Measurements from ENCODE around the gene LHFPL3. TPM values are rescaled to one million over a fixed set of nuclear protein-coding genes. Genes with fewer than 3 reads are reported as not detected.

LHFPL3 gene
- total RNA-seq, 6 experiments from 2014 or later: not detected

- H3K4me3 ChIP-seq: no peak overlapping the region
- no peaks in the 10 kb centered on the region for H3K36me3 ChIP-seq
- WGBS (ENCODE audit: insufficient coverage, low coverage, low lambda C conversion rate, missing lambda C conversion rate): 52% methylated on average over 5 of the region's 7 CpGs
- intact Hi-C loops (cut with DNase I): no loop called here
- DNase-seq (no peak), ATAC-seq (no peak)
- no peak overlapping the region for H3K27ac ChIP-seq
- no peaks in the 10 kb centered on the region for H3K27me3 ChIP-seq
- TF ChIP-seq POLR2A (IDR thresholded peaks at IDR 0.05) (no peak), CTCF (IDR thresholded peaks at IDR 0.05) (no peak)
- H3K4me1 ChIP-seq: no peaks in the 10 kb centered on the region
- H3K9me3 ChIP-seq: no peaks in the 10 kb centered on the region
These were observed 464.7 kb downstream of the LHFPL3 start for GRCh38 chr7:104793066-104793465.

DNA sequence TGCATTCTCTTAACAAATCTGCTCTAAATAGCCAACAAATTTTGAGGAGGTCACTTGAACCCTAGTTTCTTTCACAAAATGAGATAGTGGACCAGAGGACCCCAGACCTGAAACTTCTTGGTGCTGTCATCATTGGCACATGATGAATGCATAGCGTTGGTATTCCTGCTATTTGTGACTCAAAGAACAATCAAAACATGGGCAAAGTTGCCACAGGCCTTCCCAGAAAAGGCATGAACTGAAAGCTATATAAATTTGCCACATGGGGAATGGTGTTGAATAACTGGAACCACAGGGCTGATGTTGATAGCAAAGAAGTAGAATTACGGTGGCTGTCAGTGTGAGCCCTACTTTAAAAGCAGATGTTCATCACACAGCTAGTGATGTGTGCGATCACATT, 465.8 kb downstream of the LHFPL3 start:
- DNase-seq (no peak), ATAC-seq (no peak)
- Histone ChIP-seq H3K9me3 (no peaks in the 10 kb centered on the region), H3K4me3 (no peak overlapping the region), H3K27ac (no peak overlapping the region), H3K36me3 (no peaks in the 10 kb centered on the region), H3K4me1 (no peaks in the 10 kb centered on the region), H3K27me3 (no peaks in the 10 kb centered on the region)
- intact Hi-C loops (cut with DNase I): no loop called here
- TF ChIP-seq CTCF (IDR thresholded peaks at IDR 0.05) (no peak), POLR2A (IDR thresholded peaks at IDR 0.05) (no peak)
- 50% methylated on average over 3 of the region's 3 CpGs for WGBS (ENCODE audit: insufficient coverage, low coverage, low lambda C conversion rate, missing lambda C conversion rate)

GRCh38 chr7:104794589-104794988, 466.2 kb downstream of the LHFPL3 start:
- intact Hi-C loops (cut with DNase I): no loop called here
- no peak for ATAC-seq
- no peaks in the 10 kb centered on the region for H3K4me1 ChIP-seq

DNA sequence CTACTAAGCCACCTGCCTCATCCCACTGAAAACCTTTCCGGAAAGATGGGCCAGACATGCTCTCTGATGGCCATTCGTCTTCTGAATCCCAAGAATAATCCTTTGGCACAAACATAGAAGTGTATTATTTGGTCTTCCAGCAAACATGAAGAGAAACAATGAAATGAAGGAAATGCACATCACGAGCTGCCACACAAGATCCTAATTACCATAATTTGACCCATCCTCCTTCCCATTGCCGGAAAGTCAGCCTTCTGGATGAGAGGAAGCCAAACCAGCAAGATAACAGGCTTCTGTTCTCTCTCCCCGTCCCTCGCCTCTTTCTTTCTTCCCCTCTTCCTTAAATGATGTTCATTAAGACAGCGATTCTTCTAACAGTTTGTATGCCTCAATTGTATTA, 466.7 kb downstream of the LHFPL3 start:
- DNase-seq (no peak), ATAC-seq (no peak)
- no peaks in the 10 kb centered on the region for H3K4me1 ChIP-seq
- H3K27me3 ChIP-seq: no peaks in the 10 kb centered on the region
- no peak overlapping the region for H3K4me3 ChIP-seq
- no peak for TF ChIP-seq CTCF (IDR thresholded peaks at IDR 0.05)
- TF ChIP-seq POLR2A (IDR thresholded peaks at IDR 0.05): no peak
- H3K9me3 ChIP-seq: no peaks in the 10 kb centered on the region
- WGBS (ENCODE audit: insufficient coverage, low coverage, low lambda C conversion rate, missing lambda C conversion rate): 36% methylated on average over 7 of the region's 7 CpGs
- no peak overlapping the region for H3K27ac ChIP-seq
- intact Hi-C loops (cut with DNase I): no loop called here
- no peaks in the 10 kb centered on the region for H3K36me3 ChIP-seq

More at GRCh38 chr7:104794589-104794988, 466.2 kb downstream of the LHFPL3 start:
- WGBS (ENCODE audit: insufficient coverage, low coverage, low lambda C conversion rate, missing lambda C conversion rate): 36% methylated on average over 3 of the region's 3 CpGs
- DNase-seq: no peak
- no peak overlapping the region for H3K4me3 ChIP-seq
- no peak for TF ChIP-seq CTCF (IDR thresholded peaks at IDR 0.05)
- TF ChIP-seq POLR2A (IDR thresholded peaks at IDR 0.05): no peak
- no peaks in the 10 kb centered on the region for H3K36me3 ChIP-seq
- no peak overlapping the region for H3K27ac ChIP-seq
- H3K27me3 ChIP-seq: no peaks in the 10 kb centered on the region
- H3K9me3 ChIP-seq: no peaks in the 10 kb centered on the region

Measured in right lobe of liver (tissue), 6 donors.